Measurements from ENCODE around the gene BORCS6.

DNA sequence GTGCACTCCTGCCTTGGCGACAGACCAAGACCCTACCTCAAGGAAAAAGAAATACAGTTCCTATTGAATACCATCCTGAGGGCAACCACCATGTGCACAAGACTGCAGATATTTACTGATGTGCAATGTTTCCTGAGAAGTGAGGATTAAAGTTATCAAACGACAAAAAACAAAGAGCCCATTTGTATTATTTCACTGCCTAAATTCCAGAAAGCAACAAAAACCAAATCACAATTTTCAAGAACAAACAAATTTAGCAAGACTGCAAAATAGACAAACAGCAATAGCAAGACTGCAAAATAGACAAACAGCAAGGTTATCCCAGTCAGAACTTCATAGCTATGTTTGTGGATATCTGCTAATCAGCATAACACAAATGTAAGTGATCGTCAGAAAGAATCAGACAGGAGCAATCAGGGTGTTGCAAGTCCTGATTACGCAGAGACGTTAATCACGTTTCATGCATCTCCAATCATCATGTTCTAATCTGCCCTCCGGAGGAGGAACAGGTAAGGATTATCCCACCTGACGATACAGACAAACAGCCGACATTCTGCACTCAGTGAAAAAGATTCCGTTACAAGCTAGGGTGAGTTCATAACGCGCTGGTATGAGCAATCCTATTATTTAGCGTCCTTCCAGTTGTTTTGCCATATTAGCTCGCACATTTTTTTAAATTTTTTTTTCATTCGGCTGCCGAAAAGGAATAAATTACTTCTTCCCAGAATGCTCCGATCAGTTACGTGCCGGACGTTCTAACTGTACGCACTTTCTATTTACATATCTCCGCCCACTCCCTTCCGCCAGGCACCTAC lies 16.7 kb downstream of the BORCS6 start:
- no peak for TF ChIP-seq REST (IDR thresholded peaks at IDR 0.05; ENCODE audit: unreplicated experiment)
- no peak for TF ChIP-seq EZH2phosphoT487 (IDR thresholded peaks at IDR 0.05; ENCODE audit: unreplicated experiment)
- TF ChIP-seq EZH2 (IDR thresholded peaks at IDR 0.05; ENCODE audit: low read depth, unreplicated experiment): no peak
- TF ChIP-seq POLR2AphosphoS5 (IDR thresholded peaks at IDR 0.05; ENCODE audit: low read depth): peak; percentile 100
- TF ChIP-seq, protein P1, sequence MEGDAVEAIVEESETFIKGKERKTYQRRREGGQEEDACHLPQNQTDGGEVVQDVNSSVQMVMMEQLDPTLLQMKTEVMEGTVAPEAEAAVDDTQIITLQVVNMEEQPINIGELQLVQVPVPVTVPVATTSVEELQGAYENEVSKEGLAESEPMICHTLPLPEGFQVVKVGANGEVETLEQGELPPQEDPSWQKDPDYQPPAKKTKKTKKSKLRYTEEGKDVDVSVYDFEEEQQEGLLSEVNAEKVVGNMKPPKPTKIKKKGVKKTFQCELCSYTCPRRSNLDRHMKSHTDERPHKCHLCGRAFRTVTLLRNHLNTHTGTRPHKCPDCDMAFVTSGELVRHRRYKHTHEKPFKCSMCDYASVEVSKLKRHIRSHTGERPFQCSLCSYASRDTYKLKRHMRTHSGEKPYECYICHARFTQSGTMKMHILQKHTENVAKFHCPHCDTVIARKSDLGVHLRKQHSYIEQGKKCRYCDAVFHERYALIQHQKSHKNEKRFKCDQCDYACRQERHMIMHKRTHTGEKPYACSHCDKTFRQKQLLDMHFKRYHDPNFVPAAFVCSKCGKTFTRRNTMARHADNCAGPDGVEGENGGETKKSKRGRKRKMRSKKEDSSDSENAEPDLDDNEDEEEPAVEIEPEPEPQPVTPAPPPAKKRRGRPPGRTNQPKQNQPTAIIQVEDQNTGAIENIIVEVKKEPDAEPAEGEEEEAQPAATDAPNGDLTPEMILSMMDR (conservative IDR thresholded peaks at IDR 0.05; ENCODE audit: low read depth in 2 of 2): no peak; a peak in 1 of 4 replicates
- TF ChIP-seq JUNB (IDR thresholded peaks at IDR 0.05; ENCODE audit: unreplicated experiment): peak; percentile 24
- peak; percentile 81 for TF ChIP-seq CREB1 (CRISPR knock-in tag; IDR thresholded peaks at IDR 0.05; ENCODE audit: low read depth)
- TF ChIP-seq ZNF331 (CRISPR knock-in tag; IDR thresholded peaks at IDR 0.05; ENCODE audit: low read depth): peak; percentile 46; the same call in 1 of the 2 replicates
- peak; percentile 95 for TF ChIP-seq ETS1 (IDR thresholded peaks at IDR 0.05)
- TF ChIP-seq, protein P2, sequence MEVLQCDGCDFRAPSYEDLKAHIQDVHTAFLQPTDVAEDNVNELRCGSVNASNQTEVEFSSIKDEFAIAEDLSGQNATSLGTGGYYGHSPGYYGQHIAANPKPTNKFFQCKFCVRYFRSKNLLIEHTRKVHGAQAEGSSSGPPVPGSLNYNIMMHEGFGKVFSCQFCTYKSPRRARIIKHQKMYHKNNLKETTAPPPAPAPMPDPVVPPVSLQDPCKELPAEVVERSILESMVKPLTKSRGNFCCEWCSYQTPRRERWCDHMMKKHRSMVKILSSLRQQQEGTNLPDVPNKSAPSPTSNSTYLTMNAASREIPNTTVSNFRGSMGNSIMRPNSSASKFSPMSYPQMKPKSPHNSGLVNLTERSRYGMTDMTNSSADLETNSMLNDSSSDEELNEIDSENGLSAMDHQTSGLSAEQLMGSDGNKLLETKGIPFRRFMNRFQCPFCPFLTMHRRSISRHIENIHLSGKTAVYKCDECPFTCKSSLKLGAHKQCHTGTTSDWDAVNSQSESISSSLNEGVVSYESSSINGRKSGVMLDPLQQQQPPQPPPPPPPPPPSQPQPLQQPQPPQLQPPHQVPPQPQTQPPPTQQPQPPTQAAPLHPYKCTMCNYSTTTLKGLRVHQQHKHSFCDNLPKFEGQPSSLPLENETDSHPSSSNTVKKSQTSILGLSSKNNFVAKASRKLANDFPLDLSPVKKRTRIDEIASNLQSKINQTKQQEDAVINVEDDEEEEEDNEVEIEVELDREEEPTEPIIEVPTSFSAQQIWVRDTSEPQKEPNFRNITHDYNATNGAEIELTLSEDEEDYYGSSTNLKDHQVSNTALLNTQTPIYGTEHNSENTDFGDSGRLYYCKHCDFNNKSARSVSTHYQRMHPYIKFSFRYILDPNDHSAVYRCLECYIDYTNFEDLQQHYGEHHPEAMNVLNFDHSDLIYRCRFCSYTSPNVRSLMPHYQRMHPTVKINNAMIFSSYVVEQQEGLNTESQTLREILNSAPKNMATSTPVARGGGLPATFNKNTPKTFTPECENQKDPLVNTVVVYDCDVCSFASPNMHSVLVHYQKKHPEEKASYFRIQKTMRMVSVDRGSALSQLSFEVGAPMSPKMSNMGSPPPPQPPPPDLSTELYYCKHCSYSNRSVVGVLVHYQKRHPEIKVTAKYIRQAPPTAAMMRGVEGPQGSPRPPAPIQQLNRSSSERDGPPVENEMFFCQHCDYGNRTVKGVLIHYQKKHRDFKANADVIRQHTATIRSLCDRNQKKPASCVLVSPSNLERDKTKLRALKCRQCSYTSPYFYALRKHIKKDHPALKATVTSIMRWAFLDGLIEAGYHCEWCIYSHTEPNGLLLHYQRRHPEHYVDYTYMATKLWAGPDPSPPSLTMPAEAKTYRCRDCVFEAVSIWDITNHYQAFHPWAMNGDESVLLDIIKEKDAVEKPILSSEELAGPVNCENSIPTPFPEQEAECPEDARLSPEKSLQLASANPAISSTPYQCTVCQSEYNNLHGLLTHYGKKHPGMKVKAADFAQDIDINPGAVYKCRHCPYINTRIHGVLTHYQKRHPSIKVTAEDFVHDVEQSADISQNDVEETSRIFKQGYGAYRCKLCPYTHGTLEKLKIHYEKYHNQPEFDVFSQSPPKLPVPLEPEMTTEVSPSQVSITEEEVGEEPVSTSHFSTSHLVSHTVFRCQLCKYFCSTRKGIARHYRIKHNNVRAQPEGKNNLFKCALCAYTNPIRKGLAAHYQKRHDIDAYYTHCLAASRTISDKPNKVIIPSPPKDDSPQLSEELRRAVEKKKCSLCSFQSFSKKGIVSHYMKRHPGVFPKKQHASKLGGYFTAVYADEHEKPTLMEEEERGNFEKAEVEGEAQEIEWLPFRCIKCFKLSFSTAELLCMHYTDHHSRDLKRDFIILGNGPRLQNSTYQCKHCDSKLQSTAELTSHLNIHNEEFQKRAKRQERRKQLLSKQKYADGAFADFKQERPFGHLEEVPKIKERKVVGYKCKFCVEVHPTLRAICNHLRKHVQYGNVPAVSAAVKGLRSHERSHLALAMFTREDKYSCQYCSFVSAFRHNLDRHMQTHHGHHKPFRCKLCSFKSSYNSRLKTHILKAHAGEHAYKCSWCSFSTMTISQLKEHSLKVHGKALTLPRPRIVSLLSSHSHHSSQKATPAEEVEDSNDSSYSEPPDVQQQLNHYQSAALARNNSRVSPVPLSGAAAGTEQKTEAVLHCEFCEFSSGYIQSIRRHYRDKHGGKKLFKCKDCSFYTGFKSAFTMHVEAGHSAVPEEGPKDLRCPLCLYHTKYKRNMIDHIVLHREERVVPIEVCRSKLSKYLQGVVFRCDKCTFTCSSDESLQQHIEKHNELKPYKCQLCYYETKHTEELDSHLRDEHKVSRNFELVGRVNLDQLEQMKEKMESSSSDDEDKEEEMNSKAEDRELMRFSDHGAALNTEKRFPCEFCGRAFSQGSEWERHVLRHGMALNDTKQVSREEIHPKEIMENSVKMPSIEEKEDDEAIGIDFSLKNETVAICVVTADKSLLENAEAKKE (CRISPR knock-in tag; IDR thresholded peaks at IDR 0.05): 0 out of 2 replicates have a peak, but pooled peaks have one; percentile 37

All from GM23338 (cell line).